GM15510 (cell line): ENCODE results near the gene SPATS2.

Experiments
- POLR2A ChIP-seq: IDR thresholded peaks from 3 replicates; pipeline ENCODE4 v1.6.1; 2011; ENCODE audit warnings: borderline replicate concordance; ENCODE audit not compliant: insufficient read length; ENCODE audit errors: extremely low read depth

The SPATS2 gene

GRCh38 chr12:49549735-49550692, 182.8 kb downstream of the SPATS2 start:
- no peak for TF ChIP-seq POLR2A

GRCh38 chr12:49550693-49551252, 183.5 kb downstream of the SPATS2 start:
- no peak for TF ChIP-seq POLR2A

- no peak for TF ChIP-seq POLR2A
Observed at GRCh38 chr12:49552014-49552413, 184.8 kb downstream of the SPATS2 start.

GRCh38 chr12:49552425-49552824, 185.2 kb downstream of the SPATS2 start:
- no peak for TF ChIP-seq POLR2A

- no peak for TF ChIP-seq POLR2A
Observed at GRCh38 chr12:49552899-49553298, 185.6 kb downstream of the SPATS2 start.

- TF ChIP-seq POLR2A = no peak
Observed at GRCh38 chr12:49553512-49554088, 186.3 kb downstream of the SPATS2 start.

- no peak for TF ChIP-seq POLR2A
Observed at GRCh38 chr12:49554266-49554665, 187.0 kb downstream of the SPATS2 start.

GRCh38 chr12:49555631-49556390, 188.5 kb downstream of the SPATS2 start:
- TF ChIP-seq POLR2A = no peak

GRCh38 chr12:49556391-49557186, 189.3 kb downstream of the SPATS2 start:
- no peak for TF ChIP-seq POLR2A

- no peak for TF ChIP-seq POLR2A
Observed at GRCh38 chr12:49557187-49557916, 190.1 kb downstream of the SPATS2 start.

- TF ChIP-seq POLR2A = no peak
Observed at GRCh38 chr12:49557917-49558215, 190.6 kb downstream of the SPATS2 start.

- no peak for TF ChIP-seq POLR2A
Observed at GRCh38 chr12:49558526-49558925, 191.3 kb downstream of the SPATS2 start.

- TF ChIP-seq POLR2A = no peak
Observed at GRCh38 chr12:49559011-49559675, 191.9 kb downstream of the SPATS2 start.

- no peak for TF ChIP-seq POLR2A
Observed at GRCh38 chr12:49560695-49561094, 193.4 kb downstream of the SPATS2 start.

- TF ChIP-seq POLR2A = no peak
Observed at GRCh38 chr12:49562233-49562632, 195.0 kb downstream of the SPATS2 start.
